Endothelial cell of umbilical vein (primary cell): ENCODE measurements around the gene LZIC. TPM values are rescaled to one million over a fixed set of nuclear protein-coding genes. Genes with fewer than 3 reads are reported as not detected.

Source experiments
- BruUV-seq: library from RNA; stranded (reverse); fragments of 400-500 nt; replicated peaks from 2 replicates; lab custom pipeline; 2021; lab: Mats Ljungman, UMichigan
- CTCF ChIA-PET: fragments of 300-600, 350-600 bp; sonication (Branson Sonifier 250); formaldehyde crosslinking; loops from one replicate; lab custom pipeline; 2021; ENCODE audit warnings: antibody characterized with exemption, inconsistent platforms; lab: Charles Lee
- POLR2A ChIA-PET: fragments of 300-600, 350-600 bp; sonication (Branson Sonifier 250); formaldehyde crosslinking; loops from one replicate; lab custom pipeline; 2021; ENCODE audit warnings: antibody characterized with exemption, inconsistent platforms; lab: Charles Lee
- DNase-seq: peaks from one replicate; pipeline ENCODE4 v3.0.0-alpha.2; 2011; ENCODE audit warnings: low read depth, low spot score
- FAIRE-seq: peaks from 2 replicates; lab custom pipeline; 2011; peaks lifted over from hg19 to GRCh38; lab: Jason Lieb, UNC
- H2AFZ ChIP-seq: 2 replicates; pipeline ENCODE4 v1.6.0; 2012; ENCODE audit warnings: low read depth, low read length, control low read depth, inconsistent platforms
- H3K27ac ChIP-seq: 2 replicates; pipeline ENCODE4 v1.5.1; 2011; ENCODE audit warnings: low read depth, mild to moderate bottlenecking, control low read depth, low read length, moderate library complexity; ENCODE audit not compliant: insufficient read depth
- H3K27me3 ChIP-seq, 2 experiments: 2 replicates each; pipeline versions ENCODE4 v1.6.0 to v1.6.1; 2011; ENCODE audit warnings: low read length in 2 of 2, mixed read lengths in 1 of 2; ENCODE audit not compliant: control insufficient read depth in 2 of 2, insufficient read depth in 2 of 2
- H3K36me3 ChIP-seq, 2 experiments: 2 replicates in 1 of 2; 3 replicates in 1 of 2; pipeline ENCODE4 v1.5.1; 2011; ENCODE audit warnings: low read length in 2 of 2, mild to moderate bottlenecking in 1 of 2, moderate library complexity in 1 of 2; ENCODE audit not compliant: control insufficient read depth in 2 of 2, insufficient read depth in 2 of 2; ENCODE audit errors: extremely low read depth in 1 of 2
- H3K4me1 ChIP-seq: 3 replicates; pipeline ENCODE4 v1.5.1; 2011; ENCODE audit warnings: mild to moderate bottlenecking, low read length; ENCODE audit not compliant: control insufficient read depth, insufficient read depth; ENCODE audit errors: extremely low read depth
- H3K4me2 ChIP-seq: 2 replicates; pipeline ENCODE4 v1.6.1; 2011; ENCODE audit warnings: low read length, control low read depth, mixed read lengths; ENCODE audit not compliant: insufficient read depth
- H3K4me3 ChIP-seq, 3 experiments: fragments of 200-600 bp in 1 of 3; sonication (generic), shearing (Covaris generic) in 1 of 3; replicated peaks in 1 of 3; 2 replicates each; pipeline ENCODE4 v1.5.1; 2011 to 2016; ENCODE audit warnings: control low read depth in 3 of 3, low read length in 3 of 3, mild to moderate bottlenecking in 2 of 3, inconsistent platforms in 1 of 3, low read depth in 1 of 3, moderate library complexity in 1 of 3; ENCODE audit not compliant: insufficient read depth in 1 of 3
- H3K79me2 ChIP-seq: 2 replicates; pipeline ENCODE4 v1.6.0; 2012; ENCODE audit warnings: low read length, inconsistent platforms; ENCODE audit not compliant: control insufficient read depth, insufficient read depth
- H3K9ac ChIP-seq: replicated peaks from 2 replicates; pipeline ENCODE3; 2011; ENCODE audit warnings: low read length, control low read depth; ENCODE audit not compliant: insufficient read depth; ENCODE audit errors: extremely low read depth
- H3K9me1 ChIP-seq: replicated peaks from 3 replicates; pipeline ENCODE4 v1.6.0; 2011; ENCODE audit warnings: mild to moderate bottlenecking, low read length; ENCODE audit not compliant: control insufficient read depth, insufficient read depth; ENCODE audit errors: extremely low read depth
- H3K9me3 ChIP-seq: replicated peaks from 2 replicates; pipeline ENCODE4 v1.5.1; 2012; ENCODE audit warnings: low read length, inconsistent platforms; ENCODE audit not compliant: control insufficient read depth, insufficient read depth
- H4K20me1 ChIP-seq: replicated peaks from 2 replicates; pipeline ENCODE3; 2011; ENCODE audit warnings: mild to moderate bottlenecking, low read length; ENCODE audit not compliant: control insufficient read depth, insufficient read depth; ENCODE audit errors: extremely low read depth
- EZH2 ChIP-seq: IDR thresholded peaks from 2 replicates; pipeline ENCODE4 v1.6.1; 2012; ENCODE audit warnings: borderline replicate concordance, low read depth, mild to moderate bottlenecking, moderate library complexity, low read length, inconsistent platforms; ENCODE audit not compliant: severe bottlenecking
- FOS ChIP-seq: IDR thresholded peaks from 2 replicates; pipeline ENCODE4 v1.6.1; 2011; ENCODE audit warnings: mild to moderate bottlenecking, low read length, moderate library complexity, borderline replicate concordance; ENCODE audit not compliant: insufficient read depth
- GATA2 ChIP-seq: IDR thresholded peaks from 2 replicates; pipeline ENCODE4 v1.7.0; 2011; ENCODE audit warnings: low read depth, mild to moderate bottlenecking, moderate library complexity, mixed read lengths, low read length; ENCODE audit not compliant: insufficient read length, insufficient read depth
- JUN ChIP-seq: IDR thresholded peaks from 2 replicates; pipeline ENCODE4 v1.6.1; 2011; ENCODE audit warnings: borderline replicate concordance, low read depth; ENCODE audit not compliant: insufficient read length, insufficient read depth
- MYC ChIP-seq: IDR thresholded peaks from one replicate; pipeline ENCODE4 v1.6.1; 2011; ENCODE audit warnings: mild to moderate bottlenecking, low read depth, low read length
- POLR2A ChIP-seq: IDR thresholded peaks from 2 replicates; pipeline ENCODE4 v1.6.1; 2012; ENCODE audit warnings: low read depth, mild to moderate bottlenecking, control low read depth, low read length
- POLR2AphosphoS5 ChIP-seq: IDR thresholded peaks from 2 replicates; pipeline ENCODE4 v1.6.1; 2012; ENCODE audit warnings: low read depth, mild to moderate bottlenecking, control low read depth, low read length, moderate library complexity; ENCODE audit not compliant: insufficient read depth
- dilution Hi-C: fragments of 300-500 bp; cut with MboI; formaldehyde crosslinking; loops from one replicate; pipeline ENCODE4 v1.15.0; 2019; ENCODE audit warnings: low sequenced_read_pairs; ENCODE audit not compliant: extremely low pct_ligation_motif_present
- intact Hi-C: fragments of 100-400 bp; cut with micrococcal nuclease; formaldehyde crosslinking; loops from one replicate; pipeline ENCODE4 v1.10.0; 2022
- polyA plus RNA-seq, 4 experiments: library from polyadenylated mRNA; depleted of rRNA in 3 of 4; stranded (reverse) in 3 of 4; unstranded in 1 of 4; fragments of >200 nt; gene quantifications; 2 replicates each; pipeline versions ENCODE4 v1.2.1 to v1.2.3, GENCODE V29; 2011 to 2012; ENCODE audit warnings: missing spikeins in 1 of 4
- total RNA-seq: library from RNA; stranded (reverse); gene quantifications from 2 replicates; pipeline ENCODE4 v1.2.3, GENCODE V29; 2021
- TF ChIP-seq, protein P1 (sequence below): IDR thresholded peaks from 2 replicates; pipeline ENCODE4 v1.6.1; 2011; ENCODE audit not compliant: insufficient read depth, insufficient read length
- TF ChIP-seq, protein P2 (sequence below), 2 donors: IDR thresholded peaks; 1 replicate in 1 of 2; 2 replicates in 1 of 2; pipeline ENCODE4 v1.5.1; 2011; ENCODE audit warnings: low read length in 2 of 2, mild to moderate bottlenecking in 2 of 2, moderate library complexity in 2 of 2, control low read depth in 1 of 2, inconsistent platforms in 1 of 2, low read depth in 1 of 2; ENCODE audit not compliant: insufficient read depth in 1 of 2; ENCODE audit errors: extremely low read depth in 1 of 2

LZIC gene
- total and polyA plus RNA-seq, 2 donors (not counting 3 experiments of a cell fraction or from before 2014, with no cell fraction given), result 3.7 to 23.4 TPM

DNA sequence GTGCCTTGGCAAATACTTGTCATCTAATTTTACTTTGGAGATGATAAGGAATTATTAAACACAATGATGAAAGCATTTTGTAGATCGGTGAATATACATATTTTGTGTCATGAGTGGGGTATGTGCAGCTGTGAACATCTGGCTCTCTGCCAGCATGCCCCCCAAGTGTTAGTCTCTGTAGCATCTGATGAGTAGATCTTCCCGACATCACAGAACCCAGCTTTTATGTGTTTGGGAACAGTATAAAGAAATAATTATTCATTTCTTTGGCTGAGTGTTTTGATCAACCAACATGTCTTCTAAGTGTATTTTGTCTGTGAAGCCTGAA is 28.6 kb downstream of the LZIC start:
- TF ChIP-seq JUN (no peak), EZH2 (no peak), GATA2 (no peak), FOS (no peak), MYC (no peak), POLR2A (no peak), POLR2AphosphoS5 (no peak)
- TF ChIP-seq, protein P1, sequence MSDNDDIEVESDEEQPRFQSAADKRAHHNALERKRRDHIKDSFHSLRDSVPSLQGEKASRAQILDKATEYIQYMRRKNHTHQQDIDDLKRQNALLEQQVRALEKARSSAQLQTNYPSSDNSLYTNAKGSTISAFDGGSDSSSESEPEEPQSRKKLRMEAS, result no peak
- TF ChIP-seq, protein P2, sequence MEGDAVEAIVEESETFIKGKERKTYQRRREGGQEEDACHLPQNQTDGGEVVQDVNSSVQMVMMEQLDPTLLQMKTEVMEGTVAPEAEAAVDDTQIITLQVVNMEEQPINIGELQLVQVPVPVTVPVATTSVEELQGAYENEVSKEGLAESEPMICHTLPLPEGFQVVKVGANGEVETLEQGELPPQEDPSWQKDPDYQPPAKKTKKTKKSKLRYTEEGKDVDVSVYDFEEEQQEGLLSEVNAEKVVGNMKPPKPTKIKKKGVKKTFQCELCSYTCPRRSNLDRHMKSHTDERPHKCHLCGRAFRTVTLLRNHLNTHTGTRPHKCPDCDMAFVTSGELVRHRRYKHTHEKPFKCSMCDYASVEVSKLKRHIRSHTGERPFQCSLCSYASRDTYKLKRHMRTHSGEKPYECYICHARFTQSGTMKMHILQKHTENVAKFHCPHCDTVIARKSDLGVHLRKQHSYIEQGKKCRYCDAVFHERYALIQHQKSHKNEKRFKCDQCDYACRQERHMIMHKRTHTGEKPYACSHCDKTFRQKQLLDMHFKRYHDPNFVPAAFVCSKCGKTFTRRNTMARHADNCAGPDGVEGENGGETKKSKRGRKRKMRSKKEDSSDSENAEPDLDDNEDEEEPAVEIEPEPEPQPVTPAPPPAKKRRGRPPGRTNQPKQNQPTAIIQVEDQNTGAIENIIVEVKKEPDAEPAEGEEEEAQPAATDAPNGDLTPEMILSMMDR (IDR thresholded peaks at IDR 0.05; ENCODE audit: extremely low read depth in 1 of 2, insufficient read depth in 1 of 2, low read depth in 1 of 2, low read length in 2 of 2), result no peak
- no peak for FAIRE-seq

More for the DNA sequence above, 28.6 kb downstream of the LZIC start:
- H3K9me1 ChIP-seq, result no peaks in the 10 kb centered on the region
- ChIA-PET CTCF (interaction anchor here (0.6 to 4.9 kb wide), 18 partner anchors 10 to 299 kb away, joined by 3 to 77 read pairs (median 4); partner anchors contain the start of genes LZIC and NMNAT1), POLR2A (interaction anchor here (0.7 kb wide), 1 partner anchor 14 kb away, joined by 4 read pairs; no protein-coding TSS in a partner anchor)
- H3K27me3 ChIP-seq, result peaks cover 2 to 9% of the 10 kb centered on the region in 2 experiments
- no TSS peak for BruUV-seq
- no peaks in the 10 kb centered on the region for H4K20me1 ChIP-seq
- H3K4me3 ChIP-seq, result no peak overlapping the region
- peaks cover 5% of the 10 kb centered on the region for H3K4me1 ChIP-seq
- H3K9ac ChIP-seq, result no peak overlapping the region
- H3K4me2 ChIP-seq, result no peak overlapping the region
- no peak overlapping the region for H2AFZ ChIP-seq
- peaks cover 1% of the 10 kb centered on the region for H3K79me2 ChIP-seq
- DNase-seq, result no peak
- no peaks in the 10 kb centered on the region for H3K9me3 ChIP-seq
- H3K27ac ChIP-seq, result no peak overlapping the region
- dilution Hi-C loops (no loop called here), intact Hi-C loops (loop anchor here (1.0 kb wide), 1 partner anchor 39 kb away; no protein-coding TSS in a partner anchor)
- H3K36me3 ChIP-seq, result no peaks in the 10 kb centered on the region
